ENCODE data around the gene GINS3. TPM values are rescaled to one million over a fixed set of nuclear protein-coding genes. Genes with fewer than 3 reads are reported as not detected.

The GINS3 gene
- total RNA-seq, 1 experiment from 2014 or later: 7.6 TPM

DNA sequence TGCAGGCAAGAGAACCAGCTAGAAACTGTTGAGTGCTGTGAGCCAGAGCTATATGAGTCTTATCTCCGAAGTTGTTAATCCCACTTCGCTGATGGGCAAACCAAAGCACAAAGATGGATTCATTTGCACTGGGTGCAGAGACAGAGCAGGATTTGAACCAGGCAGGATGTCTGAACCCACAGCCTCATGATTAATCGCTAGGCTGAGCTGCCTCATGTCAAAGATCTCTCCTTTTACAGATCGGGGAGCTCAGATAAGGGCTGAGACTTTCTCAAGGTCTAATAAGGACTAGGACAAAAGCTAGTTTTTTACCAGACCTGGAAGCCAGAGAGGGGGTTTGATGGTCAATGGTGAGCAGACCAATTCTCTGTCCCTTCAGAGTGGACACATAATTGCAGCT lies 51.5 kb downstream of the GINS3 start:
- Histone ChIP-seq H3K27me3 (ENCODE audit: control insufficient read depth, insufficient read depth, low read length) (no peaks in the 10 kb centered on the region), H3K27ac (ENCODE audit: low read length) (no peak overlapping the region), H3K36me3 (ENCODE audit: control insufficient read depth, insufficient read depth, low read length) (no peaks in the 10 kb centered on the region), H3K9me3 (ENCODE audit: control insufficient read depth, insufficient read depth, low read depth, low read length) (no peaks in the 10 kb centered on the region), H3K4me3 (ENCODE audit: low read depth in 2 of 2, low read length in 2 of 2) (no peak overlapping the region), H3K4me1 (ENCODE audit: control insufficient read depth, insufficient read depth, low read length) (no peaks in the 10 kb centered on the region)
- intact Hi-C loops (cut with micrococcal nuclease; ENCODE audit: unreplicated experiment) (no loop called here), in situ Hi-C loops (cut with HindIII; ENCODE audit: low pct_unique_long_range_greater_than_20kb, low sequenced_read_pairs) (no loop called here)
- no peak for DNase-seq (ENCODE audit: low read depth, low spot score)
- no peak for TF ChIP-seq POLR2AphosphoS5 (IDR thresholded peaks at IDR 0.05; ENCODE audit: low read depth, low read length)
- TF ChIP-seq TCF7L2 (IDR thresholded peaks at IDR 0.05; ENCODE audit: low read depth, low read length): no peak
- TF ChIP-seq, protein P1, sequence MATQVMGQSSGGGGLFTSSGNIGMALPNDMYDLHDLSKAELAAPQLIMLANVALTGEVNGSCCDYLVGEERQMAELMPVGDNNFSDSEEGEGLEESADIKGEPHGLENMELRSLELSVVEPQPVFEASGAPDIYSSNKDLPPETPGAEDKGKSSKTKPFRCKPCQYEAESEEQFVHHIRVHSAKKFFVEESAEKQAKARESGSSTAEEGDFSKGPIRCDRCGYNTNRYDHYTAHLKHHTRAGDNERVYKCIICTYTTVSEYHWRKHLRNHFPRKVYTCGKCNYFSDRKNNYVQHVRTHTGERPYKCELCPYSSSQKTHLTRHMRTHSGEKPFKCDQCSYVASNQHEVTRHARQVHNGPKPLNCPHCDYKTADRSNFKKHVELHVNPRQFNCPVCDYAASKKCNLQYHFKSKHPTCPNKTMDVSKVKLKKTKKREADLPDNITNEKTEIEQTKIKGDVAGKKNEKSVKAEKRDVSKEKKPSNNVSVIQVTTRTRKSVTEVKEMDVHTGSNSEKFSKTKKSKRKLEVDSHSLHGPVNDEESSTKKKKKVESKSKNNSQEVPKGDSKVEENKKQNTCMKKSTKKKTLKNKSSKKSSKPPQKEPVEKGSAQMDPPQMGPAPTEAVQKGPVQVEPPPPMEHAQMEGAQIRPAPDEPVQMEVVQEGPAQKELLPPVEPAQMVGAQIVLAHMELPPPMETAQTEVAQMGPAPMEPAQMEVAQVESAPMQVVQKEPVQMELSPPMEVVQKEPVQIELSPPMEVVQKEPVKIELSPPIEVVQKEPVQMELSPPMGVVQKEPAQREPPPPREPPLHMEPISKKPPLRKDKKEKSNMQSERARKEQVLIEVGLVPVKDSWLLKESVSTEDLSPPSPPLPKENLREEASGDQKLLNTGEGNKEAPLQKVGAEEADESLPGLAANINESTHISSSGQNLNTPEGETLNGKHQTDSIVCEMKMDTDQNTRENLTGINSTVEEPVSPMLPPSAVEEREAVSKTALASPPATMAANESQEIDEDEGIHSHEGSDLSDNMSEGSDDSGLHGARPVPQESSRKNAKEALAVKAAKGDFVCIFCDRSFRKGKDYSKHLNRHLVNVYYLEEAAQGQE (IDR thresholded peaks at IDR 0.05; ENCODE audit: insufficient read depth in 1 of 2, low read depth in 2 of 2, low read length in 1 of 2): no peak
- TF ChIP-seq SIN3A (IDR thresholded peaks at IDR 0.05; ENCODE audit: borderline replicate concordance, insufficient read depth, low read depth, low read length): no peak
- TF ChIP-seq, protein P2, sequence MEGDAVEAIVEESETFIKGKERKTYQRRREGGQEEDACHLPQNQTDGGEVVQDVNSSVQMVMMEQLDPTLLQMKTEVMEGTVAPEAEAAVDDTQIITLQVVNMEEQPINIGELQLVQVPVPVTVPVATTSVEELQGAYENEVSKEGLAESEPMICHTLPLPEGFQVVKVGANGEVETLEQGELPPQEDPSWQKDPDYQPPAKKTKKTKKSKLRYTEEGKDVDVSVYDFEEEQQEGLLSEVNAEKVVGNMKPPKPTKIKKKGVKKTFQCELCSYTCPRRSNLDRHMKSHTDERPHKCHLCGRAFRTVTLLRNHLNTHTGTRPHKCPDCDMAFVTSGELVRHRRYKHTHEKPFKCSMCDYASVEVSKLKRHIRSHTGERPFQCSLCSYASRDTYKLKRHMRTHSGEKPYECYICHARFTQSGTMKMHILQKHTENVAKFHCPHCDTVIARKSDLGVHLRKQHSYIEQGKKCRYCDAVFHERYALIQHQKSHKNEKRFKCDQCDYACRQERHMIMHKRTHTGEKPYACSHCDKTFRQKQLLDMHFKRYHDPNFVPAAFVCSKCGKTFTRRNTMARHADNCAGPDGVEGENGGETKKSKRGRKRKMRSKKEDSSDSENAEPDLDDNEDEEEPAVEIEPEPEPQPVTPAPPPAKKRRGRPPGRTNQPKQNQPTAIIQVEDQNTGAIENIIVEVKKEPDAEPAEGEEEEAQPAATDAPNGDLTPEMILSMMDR (IDR thresholded peaks at IDR 0.05): no peak
- ATAC-seq: no peak
- POLR2A ChIA-PET: no interaction called here
- CTCF ChIA-PET: no interaction called here
- no TSS peak for BruUV-seq (replicated peaks)

GRCh38 chr16:58444265-58444664 lies 52.0 kb downstream of the GINS3 start:
- in situ Hi-C loops (cut with HindIII; ENCODE audit: low pct_unique_long_range_greater_than_20kb, low sequenced_read_pairs): no loop called here
- Histone ChIP-seq H3K27me3 (ENCODE audit: control insufficient read depth, insufficient read depth, low read length) (no peaks in the 10 kb centered on the region), H3K4me1 (ENCODE audit: control insufficient read depth, insufficient read depth, low read length) (no peaks in the 10 kb centered on the region), H3K4me3 (ENCODE audit: low read depth in 2 of 2, low read length in 2 of 2) (no peak overlapping the region), H3K9me3 (ENCODE audit: control insufficient read depth, insufficient read depth, low read depth, low read length) (no peaks in the 10 kb centered on the region), H3K36me3 (ENCODE audit: control insufficient read depth, insufficient read depth, low read length) (no peaks in the 10 kb centered on the region), H3K27ac (ENCODE audit: low read length) (no peak overlapping the region)
- intact Hi-C loops (cut with micrococcal nuclease; ENCODE audit: unreplicated experiment): no loop called here
- TF ChIP-seq SIN3A (IDR thresholded peaks at IDR 0.05; ENCODE audit: borderline replicate concordance, insufficient read depth, low read depth, low read length) (no peak), TCF7L2 (IDR thresholded peaks at IDR 0.05; ENCODE audit: low read depth, low read length) (no peak), POLR2AphosphoS5 (IDR thresholded peaks at IDR 0.05; ENCODE audit: low read depth, low read length) (no peak)
- TF ChIP-seq, protein P2 (IDR thresholded peaks at IDR 0.05): no peak
- TF ChIP-seq, protein P1 (IDR thresholded peaks at IDR 0.05; ENCODE audit: insufficient read depth in 1 of 2, low read depth in 2 of 2, low read length in 1 of 2): no peak
- POLR2A ChIA-PET: no interaction called here
- no TSS peak for BruUV-seq (replicated peaks)
- CTCF ChIA-PET: no interaction called here
- no peak for ATAC-seq
- DNase-seq (ENCODE audit: low read depth, low spot score): no peak
